OCI-M2 (cell line): Measurements from ENCODE around the gene LDB1.

Source experiments
- DNase-seq: peaks from one replicate; lab custom pipeline; 2025; ENCODE audit not compliant: unreplicated experiment; lab: John Stamatoyannopoulos, UW

LDB1 gene

GRCh38 chr10:102120142-102120990 lies at the start of gene LDB1:
TSS of gene LDB1 (minus strand) at chr10:102120368. CDS start at chr10:102120110, 258 bp downstream.
- no peak for DNase-seq

GRCh38 chr10:102167861-102168260 lies 47.7 kb upstream of the LDB1 start:
- DNase-seq: no peak

GRCh38 chr10:102163342-102163989 lies 43.3 kb upstream of the LDB1 start:
- DNase-seq: no peak

GRCh38 chr10:102159831-102160230 lies 39.7 kb upstream of the LDB1 start:
- DNase-seq: no peak

- no peak for DNase-seq
Observed at GRCh38 chr10:102159051-102159597, 39.0 kb upstream of the LDB1 start.

GRCh38 chr10:102157224-102157623 lies 37.1 kb upstream of the LDB1 start:
- no peak for DNase-seq

GRCh38 chr10:102154466-102155116 lies 34.4 kb upstream of the LDB1 start:
- DNase-seq: no peak

- DNase-seq: no peak
Observed at GRCh38 chr10:102153093-102153620, 33.0 kb upstream of the LDB1 start.

- no peak for DNase-seq
Observed at GRCh38 chr10:102152545-102152890, 32.4 kb upstream of the LDB1 start.

- peak; percentile 93 for DNase-seq
Observed at GRCh38 chr10:102151774-102152544, 31.8 kb upstream of the LDB1 start, which contains the start of gene NOLC1. TSS of gene NOLC1 (plus strand) at chr10:102152389. CDS start at chr10:102152411, 22 bp downstream.

- DNase-seq: no peak
Observed at GRCh38 chr10:102150970-102151773, 31.0 kb upstream of the LDB1 start.

GRCh38 chr10:102148275-102148674 lies 28.1 kb upstream of the LDB1 start:
- DNase-seq: no peak

- DNase-seq: no peak
Observed at GRCh38 chr10:102147561-102147960, 27.4 kb upstream of the LDB1 start.

- no peak for DNase-seq
Observed at GRCh38 chr10:102146971-102147428, 26.8 kb upstream of the LDB1 start.

GRCh38 chr10:102141583-102142107 lies 21.5 kb upstream of the LDB1 start:
- DNase-seq: no peak

GRCh38 chr10:102140913-102141540 lies 20.9 kb upstream of the LDB1 start:
- no peak for DNase-seq

GRCh38 chr10:102140218-102140617 lies 20.1 kb upstream of the LDB1 start:
- DNase-seq: no peak

GRCh38 chr10:102139281-102140110 lies 19.3 kb upstream of the LDB1 start:
- DNase-seq: no peak
